K562 (cell line): Measurements from ENCODE around the gene COQ9. TPM values are rescaled to one million over a fixed set of nuclear protein-coding genes. Genes with fewer than 3 reads are reported as not detected.

Source experiments
- ATAC-seq: fragments of 200-7000 bp; cut with Tn5 transposase; 3 replicates; pipeline ENCODE4 v1.9.1; 2020; ENCODE audit warnings: moderate library complexity
- BruUV-seq: library from RNA; stranded (reverse); fragments of 400-500 nt; replicated peaks from 2 replicates; lab custom pipeline; 2021; lab: Mats Ljungman, UMichigan
- CTCF ChIA-PET: fragments of 300-600 bp; formaldehyde crosslinking; extraction: SDS; loops from one replicate; lab custom pipeline; 2021; ENCODE audit warnings: low intra/inter-chr PET ratio; lab: Yijun Ruan, JAX
- POLR2A ChIA-PET: fragments of 300-600, 350-650 bp; sonication (Branson Sonifier 250); formaldehyde crosslinking; extraction: SDS; loops from one replicate; lab custom pipeline; 2021; ENCODE audit warnings: antibody characterized with exemption, inconsistent platforms; lab: Yijun Ruan, JAX
- DNase-seq, 4 experiments: peaks; one replicate each; pipeline versions ENCODE4 v3.0.0 to v3.0.0-alpha.2; 2011 to 2018; ENCODE audit warnings: low spot score in 3 of 4, mixed read lengths in 3 of 4; ENCODE audit errors: extremely low read depth in 1 of 4
- FAIRE-seq: peaks from 2 replicates; lab custom pipeline; 2011; peaks lifted over from hg19 to GRCh38; lab: Jason Lieb, UNC
- H2AFZ ChIP-seq: 2 replicates; pipeline ENCODE4 v1.6.0; 2011; ENCODE audit warnings: low read depth, low read length, control low read depth, inconsistent platforms
- H3K27ac ChIP-seq: fragments of 200-600 bp; 3 replicates; pipeline ENCODE4 v1.8.0; 2011; ENCODE audit warnings: low read depth, mild to moderate bottlenecking, control low read depth, inconsistent platforms, low read length, moderate library complexity, mixed read lengths; ENCODE audit errors: extremely low read depth
- H3K27me3 ChIP-seq, 2 experiments: fragments of 300-600 bp in 1 of 2; 2 replicates in 1 of 2; 3 replicates in 1 of 2; pipeline versions ENCODE4 v1.6.0 to v1.8.0; 2011; ENCODE audit warnings: inconsistent platforms in 2 of 2, low read length in 2 of 2, mild to moderate bottlenecking in 1 of 2, mixed read lengths in 1 of 2, moderate library complexity in 1 of 2; ENCODE audit not compliant: control insufficient read depth in 2 of 2, insufficient read depth in 2 of 2
- H3K36me3 ChIP-seq: fragments of 300-600 bp; 3 replicates; pipeline ENCODE4 v1.8.0; 2011; ENCODE audit warnings: mild to moderate bottlenecking, low read length, inconsistent platforms; ENCODE audit not compliant: control insufficient read depth, insufficient read depth
- H3K4me1 ChIP-seq, 2 experiments: fragments of 200-600 bp in 1 of 2; replicated peaks in 1 of 2; 2 replicates in 1 of 2; 3 replicates in 1 of 2; pipeline versions ENCODE4 v1.5.1 to v1.8.0; 2011; ENCODE audit warnings: inconsistent platforms in 2 of 2, low read length in 2 of 2, mild to moderate bottlenecking in 1 of 2, mixed read lengths in 1 of 2, moderate library complexity in 1 of 2; ENCODE audit not compliant: control insufficient read depth in 2 of 2, insufficient read depth in 2 of 2
- H3K4me2 ChIP-seq: 2 replicates; pipeline ENCODE4 v1.6.1; 2011; ENCODE audit warnings: low read length, control low read depth, inconsistent platforms, mixed read lengths; ENCODE audit not compliant: insufficient read depth
- H3K4me3 ChIP-seq: fragments of 200-600 bp; sonication (generic), shearing (Covaris generic); 2 replicates; pipeline ENCODE4 v1.5.1; 2016; ENCODE audit warnings: control low read depth, inconsistent platforms
- H3K79me2 ChIP-seq: fragments of 200-600 bp; 3 replicates; pipeline ENCODE4 v1.8.0; 2011; ENCODE audit warnings: low read length, inconsistent platforms; ENCODE audit not compliant: control insufficient read depth, insufficient read depth
- H3K9ac ChIP-seq, 2 experiments: 2 replicates each; pipeline versions ENCODE4 v1.6.0 to v1.6.1; 2011; ENCODE audit warnings: low read depth in 2 of 2, low read length in 2 of 2, control low read depth in 1 of 2, inconsistent platforms in 1 of 2, mild to moderate bottlenecking in 1 of 2, mixed read lengths in 1 of 2; ENCODE audit not compliant: insufficient read depth in 1 of 2
- H3K9me1 ChIP-seq: one replicate; pipeline ENCODE4 v1.6.0; 2011; ENCODE audit warnings: inconsistent platforms, mild to moderate bottlenecking, low read length, moderate library complexity; ENCODE audit not compliant: control insufficient read depth, insufficient read depth
- H3K9me3 ChIP-seq: replicated peaks from 2 replicates; pipeline ENCODE4 v1.5.1; 2011; ENCODE audit warnings: low read depth, low read length, inconsistent platforms; ENCODE audit not compliant: control insufficient read depth, insufficient read depth
- H4K20me1 ChIP-seq: replicated peaks from 2 replicates; pipeline ENCODE4 v1.6.1; 2011; ENCODE audit warnings: low read length, inconsistent platforms, mixed read lengths; ENCODE audit not compliant: control insufficient read depth, insufficient read depth
- ESRRB ChIP-seq: fragments of 250-450 bp; sonication (Bioruptor Pico); IDR thresholded peaks from 2 replicates; pipeline ENCODE4 v1.5.0; 2020; ENCODE audit warnings: mild to moderate bottlenecking, moderate library complexity, borderline replicate concordance
- ILF3 ChIP-seq: fragments of 450-650 bp; IDR thresholded peaks from 2 replicates; pipeline ENCODE4 v1.6.1; 2018; ENCODE audit warnings: antibody characterized with exemption, mild to moderate bottlenecking, moderate library complexity, borderline replicate concordance
- NFIC ChIP-seq: fragments of 450-650 bp; IDR thresholded peaks from 2 replicates; pipeline ENCODE4 v1.6.1; 2017; ENCODE audit warnings: mild to moderate bottlenecking, inconsistent platforms
- SUPT5H ChIP-seq: fragments of 450-650 bp; IDR thresholded peaks from 2 replicates; pipeline ENCODE4 v1.6.1; 2016
- ZNF512 ChIP-seq: IDR thresholded peaks from 2 replicates; pipeline ENCODE4 v1.6.1; 2016; ENCODE audit warnings: missing genetic modification characterization, missing compliant biosample characterization
- WGBS: fragments of 100-300 bp; shearing (Covaris generic); methylation state at CpG from one replicate; pipeline ENCODE4 v1.1.6; 2016; ENCODE audit warnings: low coverage, mixed read lengths; ENCODE audit not compliant: insufficient coverage; ENCODE audit errors: missing lambda C conversion rate; 5-methylcytosine and 5-hydroxymethylcytosine counted together
- in situ Hi-C: fragments of 300-500 bp; cut with MboI; formaldehyde crosslinking; loops from 4 replicates; pipeline ENCODE4 v1.15.0; 2018; ENCODE audit warnings: inconsistent platforms, mixed read lengths
- intact Hi-C: fragments of 100-400 bp; cut with micrococcal nuclease; formaldehyde crosslinking; loops from 2 replicates; pipeline ENCODE4 v1.14.2; 2022
- polyA plus RNA-seq, 8 experiments: library from polyadenylated mRNA; depleted of rRNA in 4 of 8; stranded (reverse) in 5 of 8; unstranded in 3 of 8; fragments of >200 nt; fragmentation: Nextera tagmentation in 2 of 8; fragmentation: Illumina TruSeq in 1 of 8; extraction: Ambion mirVana in 2 of 8; extraction: Trizol in 1 of 8; gene quantifications; 2 replicates each; pipeline versions ENCODE4 v1.2.1 to v1.2.3, GENCODE V29; 2011 to 2014; ENCODE audit warnings: inconsistent platforms in 1 of 8, missing spikeins in 1 of 8
- total RNA-seq, 7 experiments: library from RNA; depleted of rRNA in 6 of 7; stranded (reverse); fragments of >200 nt in 6 of 7; fragmentation: Illumina TruSeq in 2 of 7; extraction: Trizol in 2 of 7; gene quantifications; 2 replicates each; pipeline versions ENCODE4 v1.2.1 to v1.2.3, GENCODE V29; 2011 to 2021; ENCODE audit warnings: low replicate concordance in 1 of 7

The COQ9 gene
- total and polyA plus RNA-seq, 9 of the 15 experiments (the other 6 are each of a cell fraction or from before 2014, with no cell fraction given), result 35.0 to 139 (median 71.4) TPM

- Histone ChIP-seq H3K4me2 (no peak overlapping the region), H3K9ac (no peak overlapping the region; a peak in 1 of 4 replicates), H3K27ac (no peak overlapping the region), H4K20me1 (no peaks in the 10 kb centered on the region), H3K9me1 (no peaks in the 10 kb centered on the region), H3K4me1 (peaks cover 3 to 4% of the 10 kb centered on the region in 2 experiments; a peak in 3 of 5 replicates)
- FAIRE-seq, result no peak
- in situ Hi-C loops, result no loop called here
- ATAC-seq, result no peak
- TF ChIP-seq ZNF512 (tag) (peak; percentile 42; the same call in 1 of the 2 replicates), NFIC (no peak)
- TF ChIP-seq, all 486 proteins: peak for 1
- ChIA-PET CTCF (interaction anchor here (8.4 kb wide), 1 partner anchor 121 kb away, joined by 109 read pairs; no protein-coding TSS in a partner anchor), POLR2A (interaction anchor here (0.9 to 2.0 kb wide), 2 partner anchors 10 to 24 kb away, joined by 3 to 8 read pairs; partner anchors contain the start of genes CIAPIN1 and COQ9)
- intact Hi-C loops, result no loop called here
- H3K4me3 ChIP-seq, result no peak overlapping the region
- no peak for DNase-seq
- WGBS, result 14% methylated on average over 1 of the region's 2 CpGs
- no TSS peak for BruUV-seq
- H2AFZ ChIP-seq, result no peak overlapping the region
- H3K36me3 ChIP-seq, result peaks cover 11% of the 10 kb centered on the region; the same call in 1 of the 3 replicates
- no peaks in the 10 kb centered on the region for H3K9me3 ChIP-seq
- no peaks in the 10 kb centered on the region for H3K79me2 ChIP-seq
- no peaks in the 10 kb centered on the region for H3K27me3 ChIP-seq
Measured at GRCh38 chr16:57423152-57423551, 24.1 kb upstream of the COQ9 start.

GRCh38 chr16:57424583-57424982 is 22.7 kb upstream of the COQ9 start:
- H3K9me3 ChIP-seq, result no peaks in the 10 kb centered on the region
- FAIRE-seq, result no peak
- no TSS peak for BruUV-seq
- H3K36me3 ChIP-seq, result peaks cover 23% of the 10 kb centered on the region; the same call in 2 of the 3 replicates
- no peak overlapping the region for H3K9ac ChIP-seq
- in situ Hi-C loops, result no loop called here
- H3K27me3 ChIP-seq, result no peaks in the 10 kb centered on the region
- no peaks in the 10 kb centered on the region for H4K20me1 ChIP-seq
- peaks cover 0 to 3% of the 10 kb centered on the region in 2 experiments; a peak in 1 of 5 replicates for H3K4me1 ChIP-seq
- no peaks in the 10 kb centered on the region for H3K9me1 ChIP-seq
- intact Hi-C loops, result no loop called here
- no peaks in the 10 kb centered on the region for H3K79me2 ChIP-seq
- ATAC-seq, result no peak
- no peak overlapping the region for H3K4me3 ChIP-seq
- POLR2A ChIA-PET, result no interaction called here
- CTCF ChIA-PET, result no interaction called here
- H3K4me2 ChIP-seq, result no peak overlapping the region
- no peak overlapping the region for H3K27ac ChIP-seq
- no peak overlapping the region for H2AFZ ChIP-seq
- WGBS, result 80% methylated on average over 3 of the region's 3 CpGs
- DNase-seq, result no peak
- no peak for TF ChIP-seq ILF3
- TF ChIP-seq ESRRB, result no peak
- TF ChIP-seq SUPT5H, result no peak
